Duodenal mucosa (tissue), 2 donors: ENCODE measurements around the gene LRRC59.

ENCODE experiments used
- H3K27ac ChIP-seq: one replicate; pipeline ENCODE4 v1.7.0; 2013; ENCODE audit warnings: low read depth, low read length
- H3K27me3 ChIP-seq, 2 donors: one replicate each; pipeline ENCODE4 v1.7.0; 2013; ENCODE audit warnings: low read length in 2 of 2, control low read depth in 1 of 2; ENCODE audit not compliant: insufficient read depth in 2 of 2, control insufficient read depth in 1 of 2
- H3K36me3 ChIP-seq, 2 donors: one replicate each; pipeline ENCODE4 v1.7.0; 2013; ENCODE audit warnings: low read length in 2 of 2, control low read depth in 1 of 2; ENCODE audit not compliant: insufficient read depth in 2 of 2, control insufficient read depth in 1 of 2
- H3K4me1 ChIP-seq, 2 donors: one replicate each; pipeline ENCODE4 v1.7.0; 2013; ENCODE audit warnings: low read length in 2 of 2, control low read depth in 1 of 2; ENCODE audit not compliant: insufficient read depth in 2 of 2, control insufficient read depth in 1 of 2
- H3K4me3 ChIP-seq, 2 donors: one replicate each; pipeline ENCODE4 v1.7.0; 2013; ENCODE audit warnings: low read length in 2 of 2, low read depth in 1 of 2
- H3K9ac ChIP-seq, 2 donors: one replicate each; pipeline ENCODE4 v1.7.0; 2013; ENCODE audit warnings: low read length in 2 of 2, low read depth in 1 of 2
- H3K9me3 ChIP-seq, 2 donors: one replicate each; pipeline ENCODE4 v1.7.0; 2013; ENCODE audit warnings: low read length in 2 of 2, control low read depth in 1 of 2; ENCODE audit not compliant: control insufficient read depth in 1 of 2

Gene LRRC59

GRCh38 chr17:50372758-50373556 is 24.4 kb downstream of the LRRC59 start, which contains the start of the genes EME1 and MRPL27:
EME1 (plus strand) TSS chr17:50373229; CDS start chr17:50375209, 1,980 bp downstream.
MRPL27 (minus strand) TSS chr17:50373184; CDS start chr17:50373170, 14 bp downstream.
- Histone ChIP-seq H3K4me1 (peaks cover 17% of the 10 kb centered on the region in 2 donors), H3K9ac (peak within 1 kb of the TSS; percentile 85 to 97), H3K9me3 (no peaks in the 10 kb centered on the region), H3K36me3 (peaks cover 20 to 28% of the 10 kb centered on the region in 2 donors), H3K27ac (peak within 1 kb of the TSS; percentile 96), H3K4me3 (peak within 1 kb of the TSS; percentile 98 to 99), H3K27me3 (no peaks in the 10 kb centered on the region)

- Histone ChIP-seq H3K4me3 (peak overlapping the region; percentile 98 to 99), H3K9ac (peak overlapping the region; percentile 85 to 97), H3K36me3 (peaks cover 21 to 34% of the 10 kb centered on the region in 2 donors), H3K4me1 (peaks cover 17% of the 10 kb centered on the region in 2 donors), H3K27me3 (no peaks in the 10 kb centered on the region), H3K9me3 (no peaks in the 10 kb centered on the region), H3K27ac (no peak overlapping the region)
Observed at GRCh38 chr17:50372222-50372757, 25.0 kb downstream of the LRRC59 start.

GRCh38 chr17:50371526-50371925 is 25.8 kb downstream of the LRRC59 start:
- Histone ChIP-seq H3K27me3 (no peaks in the 10 kb centered on the region), H3K9ac (peak overlapping the region in 1 of 2 donors; percentile 85), H3K9me3 (no peaks in the 10 kb centered on the region), H3K36me3 (peaks cover 23 to 42% of the 10 kb centered on the region in 2 donors), H3K4me1 (peaks cover 17% of the 10 kb centered on the region in 2 donors), H3K27ac (no peak overlapping the region), H3K4me3 (peak overlapping the region in 1 of 2 donors; percentile 38)

- H3K36me3 ChIP-seq = peaks cover 27 to 50% of the 10 kb centered on the region in 2 donors
- no peaks in the 10 kb centered on the region for H3K9me3 ChIP-seq
- no peaks in the 10 kb centered on the region for H3K27me3 ChIP-seq
- H3K4me1 ChIP-seq = peaks cover 17% of the 10 kb centered on the region in 2 donors
- no peak overlapping the region for H3K27ac ChIP-seq
- H3K4me3 ChIP-seq = no peak overlapping the region
- H3K9ac ChIP-seq = no peak overlapping the region
Observed at GRCh38 chr17:50370052-50370451, 27.3 kb downstream of the LRRC59 start.

- Histone ChIP-seq H3K9me3 (no peaks in the 10 kb centered on the region), H3K27ac (no peak overlapping the region), H3K4me3 (no peak overlapping the region), H3K4me1 (peaks cover 13 to 19% of the 10 kb centered on the region in 2 donors), H3K27me3 (no peaks in the 10 kb centered on the region), H3K9ac (no peak overlapping the region), H3K36me3 (peaks cover 27 to 56% of the 10 kb centered on the region in 2 donors)
Observed at GRCh38 chr17:50367401-50367800, 29.9 kb downstream of the LRRC59 start.

- no peaks in the 10 kb centered on the region for H3K27me3 ChIP-seq
- no peaks in the 10 kb centered on the region for H3K9me3 ChIP-seq
- H3K27ac ChIP-seq = no peak overlapping the region
- H3K4me3 ChIP-seq = no peak overlapping the region
- H3K9ac ChIP-seq = no peak overlapping the region
- H3K36me3 ChIP-seq = peaks cover 27 to 55% of the 10 kb centered on the region in 2 donors
- peaks cover 7 to 12% of the 10 kb centered on the region in 2 donors for H3K4me1 ChIP-seq
Observed at GRCh38 chr17:50365649-50366393, 31.5 kb downstream of the LRRC59 start.

- Histone ChIP-seq H3K9ac (no peak overlapping the region), H3K4me3 (no peak overlapping the region), H3K36me3 (peaks cover 23 to 50% of the 10 kb centered on the region in 2 donors), H3K9me3 (no peaks in the 10 kb centered on the region), H3K4me1 (peaks cover 7 to 12% of the 10 kb centered on the region in 2 donors), H3K27ac (no peak overlapping the region), H3K27me3 (no peaks in the 10 kb centered on the region)
Observed at GRCh38 chr17:50365165-50365564, 32.2 kb downstream of the LRRC59 start.

GRCh38 chr17:50364715-50365114 is 32.6 kb downstream of the LRRC59 start:
- Histone ChIP-seq H3K9me3 (no peaks in the 10 kb centered on the region), H3K36me3 (peaks cover 18 to 50% of the 10 kb centered on the region in 2 donors), H3K27ac (no peak overlapping the region), H3K27me3 (no peaks in the 10 kb centered on the region), H3K4me1 (peaks cover 7 to 12% of the 10 kb centered on the region in 2 donors), H3K9ac (no peak overlapping the region), H3K4me3 (no peak overlapping the region)

- Histone ChIP-seq H3K36me3 (peaks cover 16 to 51% of the 10 kb centered on the region in 2 donors), H3K9ac (no peak overlapping the region), H3K27ac (no peak overlapping the region), H3K9me3 (no peaks in the 10 kb centered on the region), H3K4me1 (peaks cover 7 to 12% of the 10 kb centered on the region in 2 donors), H3K27me3 (no peaks in the 10 kb centered on the region), H3K4me3 (no peak overlapping the region)
Observed at GRCh38 chr17:50364061-50364458, 33.3 kb downstream of the LRRC59 start.
